Suppressor macrophage treated with lipopolysaccharide for 4 hours (primary cell): ENCODE data around the gene OBSCN.
"Not testable (repeated sequence)": the region's sequence is repeated elsewhere in the genome, so short reads cannot be mapped to it uniquely, and the experiment has no call there.

Experiments used
- DNase-seq: peaks from one replicate; pipeline ENCODE4 v3.0.0-alpha.2; 2020

Gene OBSCN

GRCh38 chr1:228170666-228171065 is 37.2 kb upstream of the OBSCN start:
- DNase-seq, result no peak

GRCh38 chr1:228171221-228171891 is 36.5 kb upstream of the OBSCN start:
- DNase-seq, result no peak

GRCh38 chr1:228172591-228173527 is 35.0 kb upstream of the OBSCN start:
- DNase-seq, result no peak

GRCh38 chr1:228173528-228174481 is 34.0 kb upstream of the OBSCN start:
- not testable (repeated sequence) for DNase-seq

GRCh38 chr1:228174482-228175315 is 33.1 kb upstream of the OBSCN start:
- DNase-seq, result peak; percentile 20

- no peak for DNase-seq
Observed at GRCh38 chr1:228175316-228176023, 32.4 kb upstream of the OBSCN start.

GRCh38 chr1:228176024-228176395 is 31.8 kb upstream of the OBSCN start:
- DNase-seq, result no peak

- no peak for DNase-seq
Observed at GRCh38 chr1:228176461-228177182, 31.2 kb upstream of the OBSCN start.

GRCh38 chr1:228177183-228177475 is 30.7 kb upstream of the OBSCN start:
- no peak for DNase-seq

- no peak for DNase-seq
Observed at GRCh38 chr1:228177721-228178710, 29.8 kb upstream of the OBSCN start.

- no peak for DNase-seq
Observed at GRCh38 chr1:228178737-228179684, 28.8 kb upstream of the OBSCN start.

GRCh38 chr1:228180271-228180958 is 27.4 kb upstream of the OBSCN start:
- no peak for DNase-seq

GRCh38 chr1:228180959-228181644 is 26.7 kb upstream of the OBSCN start:
- DNase-seq, result no peak

GRCh38 chr1:228181645-228182034 is 26.2 kb upstream of the OBSCN start:
- no peak for DNase-seq

- DNase-seq, result no peak
Observed at GRCh38 chr1:228182296-228183030, 25.4 kb upstream of the OBSCN start.

GRCh38 chr1:228184152-228184551 is 23.7 kb upstream of the OBSCN start:
- DNase-seq, result no peak

- no peak for DNase-seq
Observed at GRCh38 chr1:228185641-228185965, 22.2 kb upstream of the OBSCN start.
